ENCODE data around the gene GMEB1.

DNA sequence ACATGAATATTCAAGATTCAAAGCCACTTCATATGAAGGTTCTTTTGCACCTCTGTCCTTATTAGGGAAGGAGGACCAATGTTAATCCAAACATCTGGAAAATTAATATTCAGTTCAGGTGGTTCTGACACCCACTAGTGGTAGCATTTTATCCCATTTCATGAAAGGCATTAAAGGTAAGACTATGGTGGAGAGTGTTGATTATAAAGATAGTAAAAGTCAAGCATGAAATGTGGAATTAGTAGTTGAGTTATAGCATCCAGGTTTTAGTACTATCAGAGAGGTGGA is 50.7 kb downstream of the GMEB1 start:
- TF ChIP-seq, protein P1, sequence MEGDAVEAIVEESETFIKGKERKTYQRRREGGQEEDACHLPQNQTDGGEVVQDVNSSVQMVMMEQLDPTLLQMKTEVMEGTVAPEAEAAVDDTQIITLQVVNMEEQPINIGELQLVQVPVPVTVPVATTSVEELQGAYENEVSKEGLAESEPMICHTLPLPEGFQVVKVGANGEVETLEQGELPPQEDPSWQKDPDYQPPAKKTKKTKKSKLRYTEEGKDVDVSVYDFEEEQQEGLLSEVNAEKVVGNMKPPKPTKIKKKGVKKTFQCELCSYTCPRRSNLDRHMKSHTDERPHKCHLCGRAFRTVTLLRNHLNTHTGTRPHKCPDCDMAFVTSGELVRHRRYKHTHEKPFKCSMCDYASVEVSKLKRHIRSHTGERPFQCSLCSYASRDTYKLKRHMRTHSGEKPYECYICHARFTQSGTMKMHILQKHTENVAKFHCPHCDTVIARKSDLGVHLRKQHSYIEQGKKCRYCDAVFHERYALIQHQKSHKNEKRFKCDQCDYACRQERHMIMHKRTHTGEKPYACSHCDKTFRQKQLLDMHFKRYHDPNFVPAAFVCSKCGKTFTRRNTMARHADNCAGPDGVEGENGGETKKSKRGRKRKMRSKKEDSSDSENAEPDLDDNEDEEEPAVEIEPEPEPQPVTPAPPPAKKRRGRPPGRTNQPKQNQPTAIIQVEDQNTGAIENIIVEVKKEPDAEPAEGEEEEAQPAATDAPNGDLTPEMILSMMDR (IDR thresholded peaks at IDR 0.05; ENCODE audit: insufficient read depth, low read length): no peak
- TF ChIP-seq, protein P2, sequence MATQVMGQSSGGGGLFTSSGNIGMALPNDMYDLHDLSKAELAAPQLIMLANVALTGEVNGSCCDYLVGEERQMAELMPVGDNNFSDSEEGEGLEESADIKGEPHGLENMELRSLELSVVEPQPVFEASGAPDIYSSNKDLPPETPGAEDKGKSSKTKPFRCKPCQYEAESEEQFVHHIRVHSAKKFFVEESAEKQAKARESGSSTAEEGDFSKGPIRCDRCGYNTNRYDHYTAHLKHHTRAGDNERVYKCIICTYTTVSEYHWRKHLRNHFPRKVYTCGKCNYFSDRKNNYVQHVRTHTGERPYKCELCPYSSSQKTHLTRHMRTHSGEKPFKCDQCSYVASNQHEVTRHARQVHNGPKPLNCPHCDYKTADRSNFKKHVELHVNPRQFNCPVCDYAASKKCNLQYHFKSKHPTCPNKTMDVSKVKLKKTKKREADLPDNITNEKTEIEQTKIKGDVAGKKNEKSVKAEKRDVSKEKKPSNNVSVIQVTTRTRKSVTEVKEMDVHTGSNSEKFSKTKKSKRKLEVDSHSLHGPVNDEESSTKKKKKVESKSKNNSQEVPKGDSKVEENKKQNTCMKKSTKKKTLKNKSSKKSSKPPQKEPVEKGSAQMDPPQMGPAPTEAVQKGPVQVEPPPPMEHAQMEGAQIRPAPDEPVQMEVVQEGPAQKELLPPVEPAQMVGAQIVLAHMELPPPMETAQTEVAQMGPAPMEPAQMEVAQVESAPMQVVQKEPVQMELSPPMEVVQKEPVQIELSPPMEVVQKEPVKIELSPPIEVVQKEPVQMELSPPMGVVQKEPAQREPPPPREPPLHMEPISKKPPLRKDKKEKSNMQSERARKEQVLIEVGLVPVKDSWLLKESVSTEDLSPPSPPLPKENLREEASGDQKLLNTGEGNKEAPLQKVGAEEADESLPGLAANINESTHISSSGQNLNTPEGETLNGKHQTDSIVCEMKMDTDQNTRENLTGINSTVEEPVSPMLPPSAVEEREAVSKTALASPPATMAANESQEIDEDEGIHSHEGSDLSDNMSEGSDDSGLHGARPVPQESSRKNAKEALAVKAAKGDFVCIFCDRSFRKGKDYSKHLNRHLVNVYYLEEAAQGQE (IDR thresholded peaks at IDR 0.05; ENCODE audit: insufficient replicate concordance, low read depth): no peak
- no peak for TF ChIP-seq SPI1 (IDR thresholded peaks at IDR 0.05; ENCODE audit: borderline replicate concordance, low read depth)
- TF ChIP-seq GABPA (IDR thresholded peaks at IDR 0.05; ENCODE audit: low read depth): no peak

All from HL-60 (cell line).